ENCODE measurements around the gene FNBP1L.
A peak's percentile ranks its signal among the peaks of the same experiment; 100 is the strongest.

GRCh38 chr1:93581917-93582850 lies 134.3 kb downstream of the FNBP1L start:
- no peak for TF ChIP-seq CTCF (IDR thresholded peaks at IDR 0.05)
- TF ChIP-seq POLR2AphosphoS5 (IDR thresholded peaks at IDR 0.05), result peak in 1 of 4 donors; percentile 18
